Tibial nerve (tissue), 3 donors: ENCODE measurements around the gene TAB2.

Experiments used
- POLR2A ChIP-seq, 2 donors: fragments of 450-650 bp; IDR thresholded peaks; one replicate each; pipeline ENCODE4 v1.6.1; 2017; ENCODE audit warnings: antibody characterized with exemption in 2 of 2, mild to moderate bottlenecking in 2 of 2, moderate library complexity in 2 of 2
- TF ChIP-seq, protein P1 (sequence below), 5 experiments: fragments of 200-600 bp in 3 of 5; fragments of 450-650 bp in 2 of 5; sonication (generic) in 3 of 5; IDR thresholded peaks; one replicate each; pipeline ENCODE4 v1.5.1; 2016 to 2019; ENCODE audit warnings: antibody characterized with exemption in 5 of 5, mild to moderate bottlenecking in 3 of 5, moderate library complexity in 2 of 5

DNA sequence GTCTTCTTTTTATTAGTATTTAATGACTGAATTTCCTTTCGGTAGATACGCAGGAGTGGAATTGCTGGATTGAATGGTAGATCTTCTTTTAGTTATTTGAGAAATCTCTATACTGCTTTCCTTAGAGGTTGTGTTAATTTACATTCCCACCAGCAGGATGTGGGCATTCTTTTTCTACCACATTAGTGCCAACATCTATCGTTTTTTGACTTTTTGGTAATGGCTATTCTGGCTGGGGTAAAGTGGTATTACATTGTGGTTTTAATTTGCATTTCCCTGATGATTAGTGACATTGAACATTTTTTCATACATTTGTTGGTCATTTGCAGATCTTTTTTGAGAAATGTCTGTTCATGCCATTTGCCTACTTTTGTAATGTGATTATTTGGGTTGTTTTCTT is 119.7 kb downstream of the TAB2 start:
- TF ChIP-seq, protein P1, sequence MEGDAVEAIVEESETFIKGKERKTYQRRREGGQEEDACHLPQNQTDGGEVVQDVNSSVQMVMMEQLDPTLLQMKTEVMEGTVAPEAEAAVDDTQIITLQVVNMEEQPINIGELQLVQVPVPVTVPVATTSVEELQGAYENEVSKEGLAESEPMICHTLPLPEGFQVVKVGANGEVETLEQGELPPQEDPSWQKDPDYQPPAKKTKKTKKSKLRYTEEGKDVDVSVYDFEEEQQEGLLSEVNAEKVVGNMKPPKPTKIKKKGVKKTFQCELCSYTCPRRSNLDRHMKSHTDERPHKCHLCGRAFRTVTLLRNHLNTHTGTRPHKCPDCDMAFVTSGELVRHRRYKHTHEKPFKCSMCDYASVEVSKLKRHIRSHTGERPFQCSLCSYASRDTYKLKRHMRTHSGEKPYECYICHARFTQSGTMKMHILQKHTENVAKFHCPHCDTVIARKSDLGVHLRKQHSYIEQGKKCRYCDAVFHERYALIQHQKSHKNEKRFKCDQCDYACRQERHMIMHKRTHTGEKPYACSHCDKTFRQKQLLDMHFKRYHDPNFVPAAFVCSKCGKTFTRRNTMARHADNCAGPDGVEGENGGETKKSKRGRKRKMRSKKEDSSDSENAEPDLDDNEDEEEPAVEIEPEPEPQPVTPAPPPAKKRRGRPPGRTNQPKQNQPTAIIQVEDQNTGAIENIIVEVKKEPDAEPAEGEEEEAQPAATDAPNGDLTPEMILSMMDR (IDR thresholded peaks at IDR 0.05) = no peak
- TF ChIP-seq POLR2A (IDR thresholded peaks at IDR 0.05) = no peak
